OCI-LY7 (cell line): ENCODE results near the gene FMN1. TPM values are rescaled to one million over a fixed set of nuclear protein-coding genes. Genes with fewer than 3 reads are reported as not detected.

Experiments
- BruUV-seq: library from RNA; stranded (reverse); fragments of 400-500 nt; replicated peaks from 2 replicates; lab custom pipeline; 2021; lab: Mats Ljungman, UMichigan
- CTCF ChIA-PET: fragments of 300-600 bp; sonication (Branson Sonifier 250); formaldehyde crosslinking; loops from one replicate; lab custom pipeline; 2022; ENCODE audit warnings: antibody characterized with exemption; ENCODE audit not compliant: unreplicated experiment; lab: Charles Lee
- POLR2A ChIA-PET: fragments of 300-600 bp; sonication (Branson Sonifier 250); formaldehyde crosslinking; loops from one replicate; lab custom pipeline; 2022; ENCODE audit warnings: antibody characterized with exemption; lab: Charles Lee
- DNase-seq: peaks from one replicate; pipeline ENCODE4 v3.0.0-alpha.2; 2015; ENCODE audit warnings: low spot score
- H2AFZ ChIP-seq: fragments of 200-600 bp; sonication (generic), shearing (Covaris generic); 2 replicates; pipeline ENCODE4 v1.6.1; 2014; ENCODE audit warnings: mild to moderate bottlenecking, antibody characterized with exemption, low read length, moderate library complexity
- H3K27ac ChIP-seq: fragments of 200-600 bp; sonication (generic); 2 replicates; pipeline ENCODE4 v1.5.1; 2014; ENCODE audit warnings: mixed run types, low read depth, mild to moderate bottlenecking, moderate library complexity, low read length, inconsistent platforms; ENCODE audit not compliant: poor library complexity, severe bottlenecking
- H3K36me3 ChIP-seq: fragments of 200-600 bp; sonication (generic); 2 replicates; pipeline ENCODE4 v1.6.1; 2014; ENCODE audit warnings: mild to moderate bottlenecking, antibody characterized with exemption, low read length, moderate library complexity, mixed read lengths; ENCODE audit not compliant: insufficient read depth
- H3K4me1 ChIP-seq: fragments of 200-600 bp; sonication (generic); 2 replicates; pipeline ENCODE4 v1.5.1; 2014; ENCODE audit warnings: mild to moderate bottlenecking, low read length; ENCODE audit not compliant: insufficient read depth, poor library complexity, severe bottlenecking
- H3K4me2 ChIP-seq: fragments of 200-600 bp; sonication (generic); 2 replicates; pipeline ENCODE4 v1.6.1; 2014; ENCODE audit warnings: mild to moderate bottlenecking, low read length
- H3K4me3 ChIP-seq: fragments of 200-600 bp; sonication (generic); 2 replicates; pipeline ENCODE4 v1.5.1; 2014; ENCODE audit warnings: mild to moderate bottlenecking, low read depth, low read length; ENCODE audit not compliant: poor library complexity, severe bottlenecking
- H3K79me2 ChIP-seq: fragments of 200-600 bp; sonication (generic); 2 replicates; pipeline ENCODE4 v1.6.1; 2016; ENCODE audit warnings: low read depth, mild to moderate bottlenecking, low read length, moderate library complexity, mixed read lengths; ENCODE audit not compliant: insufficient read depth
- H3K9me2 ChIP-seq: fragments of 200-600 bp; sonication (generic); 2 replicates; pipeline ENCODE4 v1.6.1; 2016; ENCODE audit warnings: mild to moderate bottlenecking, low read length, mixed read lengths; ENCODE audit not compliant: insufficient read depth
- H3K9me3 ChIP-seq: fragments of 200-600 bp; sonication (generic); 2 replicates; pipeline ENCODE4 v1.6.1; 2014; ENCODE audit warnings: mild to moderate bottlenecking, mixed run types, low read length, mixed read lengths
- H4K20me1 ChIP-seq: fragments of 200-600 bp; sonication (generic); 2 replicates; pipeline ENCODE4 v1.6.1; 2014; ENCODE audit warnings: mild to moderate bottlenecking, antibody characterized with exemption, low read length, moderate library complexity, mixed read lengths; ENCODE audit not compliant: insufficient read depth
- CTCF ChIP-seq: fragments of 200-600 bp; sonication (generic); conservative IDR thresholded peaks from 2 replicates; pipeline ENCODE4 v1.5.1; 2014; ENCODE audit warnings: mild to moderate bottlenecking, antibody characterized with exemption, low read length, moderate library complexity, mixed read lengths
- EZH2phosphoT487 ChIP-seq: fragments of 200-600 bp; sonication (generic); IDR thresholded peaks from 2 replicates; pipeline ENCODE4 v1.6.1; 2018; ENCODE audit warnings: low read depth, borderline replicate concordance, mild to moderate bottlenecking, mixed run types, antibody characterized with exemption, low read length, moderate library complexity, mixed read lengths
- intact Hi-C: fragments of 100-400 bp; cut with micrococcal nuclease; formaldehyde crosslinking; loops from one replicate; pipeline ENCODE4 v1.10.0; 2022; ENCODE audit not compliant: unreplicated experiment
- total RNA-seq, 2 experiments: library from RNA; depleted of rRNA in 1 of 2; stranded (reverse); fragments of >200 nt in 1 of 2; shearing (Covaris generic) in 1 of 2; gene quantifications; 2 replicates each; pipeline ENCODE4 v1.2.3, GENCODE V29; 2014 to 2022

Gene FMN1
- total RNA-seq, 2 experiments from 2014 or later = 3.2 to 4.2 TPM

- Histone ChIP-seq H3K4me2 (no peak overlapping the region), H4K20me1 (no peaks in the 10 kb centered on the region), H3K4me3 (no peak overlapping the region), H3K4me1 (no peaks in the 10 kb centered on the region), H2AFZ (no peak overlapping the region), H3K36me3 (no peaks in the 10 kb centered on the region), H3K9me2 (no peaks in the 10 kb centered on the region), H3K27ac (no peak overlapping the region), H3K9me3 (no peaks in the 10 kb centered on the region), H3K79me2 (no peaks in the 10 kb centered on the region)
- CTCF ChIA-PET = no interaction called here
- POLR2A ChIA-PET = interaction anchor here (0.6 to 0.7 kb wide), 3 partner anchors 10 to 96 kb away, joined by 3 read pairs; no protein-coding TSS in a partner anchor
- intact Hi-C loops = no loop called here
- no TSS peak for BruUV-seq
- no peak for DNase-seq
- no peak for TF ChIP-seq CTCF
- TF ChIP-seq EZH2phosphoT487 = no peak
These were observed 387.2 kb downstream of the FMN1 start for GRCh38 chr15:32807331-32807730.

GRCh38 chr15:32803631-32804030 is 390.9 kb downstream of the FMN1 start:
- Histone ChIP-seq H4K20me1 (no peaks in the 10 kb centered on the region), H3K79me2 (no peaks in the 10 kb centered on the region), H3K36me3 (no peaks in the 10 kb centered on the region), H3K27ac (no peak overlapping the region), H3K4me3 (no peak overlapping the region), H2AFZ (no peak overlapping the region), H3K9me2 (no peaks in the 10 kb centered on the region), H3K4me2 (no peak overlapping the region), H3K9me3 (no peaks in the 10 kb centered on the region), H3K4me1 (no peaks in the 10 kb centered on the region)
- ChIA-PET CTCF (no interaction called here), POLR2A (no interaction called here)
- BruUV-seq = no TSS peak
- intact Hi-C loops = no loop called here
- no peak for DNase-seq
- TF ChIP-seq EZH2phosphoT487 = no peak
- TF ChIP-seq CTCF = no peak

GRCh38 chr15:32802286-32802936 is 392.1 kb downstream of the FMN1 start:
- POLR2A ChIA-PET = no interaction called here
- DNase-seq = no peak
- Histone ChIP-seq H4K20me1 (no peaks in the 10 kb centered on the region), H3K9me2 (no peaks in the 10 kb centered on the region), H3K4me3 (no peak overlapping the region), H3K9me3 (no peaks in the 10 kb centered on the region), H3K27ac (no peak overlapping the region), H3K4me2 (no peak overlapping the region), H3K79me2 (no peaks in the 10 kb centered on the region), H3K4me1 (no peaks in the 10 kb centered on the region), H2AFZ (no peak overlapping the region), H3K36me3 (no peaks in the 10 kb centered on the region)
- BruUV-seq = no TSS peak
- TF ChIP-seq CTCF = no peak
- TF ChIP-seq EZH2phosphoT487 = no peak
- intact Hi-C loops = no loop called here
- CTCF ChIA-PET = interaction anchor here (0.5 kb wide), 1 partner anchor 626 kb away, joined by 3 read pairs; no protein-coding TSS in a partner anchor
